GM06990 (cell line): ENCODE results near the gene LITAF.
"Not testable (repeated sequence)": the region's sequence is repeated elsewhere in the genome, so short reads cannot be mapped to it uniquely, and the experiment has no call there.

Experiments
- DNase-seq: peaks from one replicate; pipeline ENCODE4 v3.0.0-alpha.2; 2011; ENCODE audit not compliant: insufficient read length; ENCODE audit errors: extremely low read depth
- H3K27me3 ChIP-seq: replicated peaks from 2 replicates; pipeline ENCODE4 v1.6.0; 2011; ENCODE audit warnings: low read length; ENCODE audit not compliant: control insufficient read depth, insufficient read depth
- H3K36me3 ChIP-seq: 2 replicates; pipeline ENCODE4 v1.5.1; 2011; ENCODE audit warnings: low read length; ENCODE audit not compliant: control insufficient read depth, insufficient read depth
- H3K4me3 ChIP-seq: replicated peaks from 2 replicates; pipeline ENCODE4 v1.5.1; 2011; ENCODE audit warnings: low read depth, mild to moderate bottlenecking, control low read depth, low read length
- CTCF ChIP-seq: IDR thresholded peaks from 2 replicates; pipeline ENCODE4 v1.5.1; 2011; ENCODE audit warnings: low read length, control low read depth, mild to moderate bottlenecking, inconsistent platforms; ENCODE audit not compliant: insufficient read depth, poor library complexity, severe bottlenecking

The LITAF gene

GRCh38 chr16:11511328-11511727 lies 75.4 kb downstream of the LITAF start:
- Histone ChIP-seq H3K27me3 (no peaks in the 10 kb centered on the region), H3K36me3 (no peaks in the 10 kb centered on the region), H3K4me3 (no peak overlapping the region)
- no peak for DNase-seq
- TF ChIP-seq CTCF: no peak

- no peak for DNase-seq
- Histone ChIP-seq H3K4me3 (no peak overlapping the region), H3K36me3 (no peaks in the 10 kb centered on the region), H3K27me3 (no peaks in the 10 kb centered on the region)
- TF ChIP-seq CTCF: no peak
Measured at GRCh38 chr16:11510178-11510973, 76.3 kb downstream of the LITAF start.

- H3K27me3 ChIP-seq: no peaks in the 10 kb centered on the region
- H3K36me3 ChIP-seq: no peaks in the 10 kb centered on the region
- TF ChIP-seq CTCF: no peak
- DNase-seq: no peak
- no peak overlapping the region for H3K4me3 ChIP-seq
Measured at GRCh38 chr16:11507991-11508390, 78.7 kb downstream of the LITAF start.

GRCh38 chr16:11507350-11507749 lies 79.4 kb downstream of the LITAF start:
- no peak overlapping the region for H3K4me3 ChIP-seq
- no peaks in the 10 kb centered on the region for H3K27me3 ChIP-seq
- no peak for DNase-seq
- no peaks in the 10 kb centered on the region for H3K36me3 ChIP-seq
- TF ChIP-seq CTCF: no peak

GRCh38 chr16:11506741-11507305 lies 79.9 kb downstream of the LITAF start:
- Histone ChIP-seq H3K36me3 (no peaks in the 10 kb centered on the region), H3K4me3 (no peak overlapping the region), H3K27me3 (no peaks in the 10 kb centered on the region)
- peak; percentile 51 for TF ChIP-seq CTCF
- DNase-seq: no peak

- H3K4me3 ChIP-seq, H3K36me3 ChIP-seq, DNase-seq, H3K27me3 ChIP-seq: not testable (repeated sequence)
Measured at GRCh38 chr16:11504261-11504660, 82.5 kb downstream of the LITAF start.
